HepG2 (cell line): ENCODE data around the gene CD300LF. TPM values are rescaled to one million over a fixed set of nuclear protein-coding genes. Genes with fewer than 3 reads are reported as not detected.

Experiments used
- GABPB1 ChIP-seq: IDR thresholded peaks from 2 replicates; pipeline ENCODE4 v1.6.1; 2016; ENCODE audit warnings: mild to moderate bottlenecking, missing genetic modification reagents, moderate library complexity, missing compliant biosample characterization
- GZF1 ChIP-seq: sonication (generic); formaldehyde crosslinking; IDR thresholded peaks from 2 replicates; pipeline ENCODE4 v1.5.1; 2020; ENCODE audit warnings: mild to moderate bottlenecking, missing genetic modification reagents
- HBP1 ChIP-seq: IDR thresholded peaks from 2 replicates; pipeline ENCODE4 v1.6.1; 2016; ENCODE audit warnings: low read depth, control low read depth
- PHF5A ChIP-seq: IDR thresholded peaks from one replicate; pipeline ENCODE4 v1.6.1; 2018; ENCODE audit warnings: low read depth, missing genetic modification reagents; ENCODE audit not compliant: unreplicated experiment
- PITX1 ChIP-seq: sonication (generic); formaldehyde crosslinking; IDR thresholded peaks from 2 replicates; pipeline ENCODE4 v1.5.1; 2020; ENCODE audit warnings: mild to moderate bottlenecking, missing genetic modification reagents
- RAD21 ChIP-seq: fragments of 450-650 bp; formaldehyde crosslinking; IDR thresholded peaks from 2 replicates; pipeline ENCODE4 v1.5.0; 2020; ENCODE audit warnings: mild to moderate bottlenecking
- SMYD3 ChIP-seq: sonication (generic); formaldehyde crosslinking; IDR thresholded peaks from 2 replicates; pipeline ENCODE4 v1.8.1; 2023; ENCODE audit warnings: mild to moderate bottlenecking, missing genetic modification reagents
- TOPORS ChIP-seq: sonication (generic); formaldehyde crosslinking; IDR thresholded peaks from 2 replicates; pipeline ENCODE4 v1.8.0; 2023; ENCODE audit warnings: mild to moderate bottlenecking, missing genetic modification reagents
- TP53 ChIP-seq: sonication (generic); formaldehyde crosslinking; conservative IDR thresholded peaks from 2 replicates; pipeline ENCODE4 v1.4.0; 2020; ENCODE audit warnings: missing genetic modification reagents
- TSC22D2 ChIP-seq: sonication (generic); formaldehyde crosslinking; IDR thresholded peaks from 2 replicates; pipeline ENCODE4 v1.5.1; 2020; ENCODE audit warnings: missing genetic modification reagents, mild to moderate bottlenecking, borderline replicate concordance
- ZBED4 ChIP-seq: sonication (generic); formaldehyde crosslinking; IDR thresholded peaks from 2 replicates; pipeline ENCODE4 v1.4.0; 2020; ENCODE audit warnings: missing genetic modification reagents, borderline replicate concordance
- ZBTB2 ChIP-seq: sonication (generic); formaldehyde crosslinking; IDR thresholded peaks from 2 replicates; pipeline ENCODE4 v1.8.0; 2022; ENCODE audit warnings: low read depth, missing genetic modification reagents
- ZIK1 ChIP-seq: sonication (generic); formaldehyde crosslinking; IDR thresholded peaks from 2 replicates; pipeline ENCODE4 v1.5.0; 2020; ENCODE audit warnings: mild to moderate bottlenecking, low read depth, missing genetic modification reagents, borderline replicate concordance
- ZKSCAN1 ChIP-seq: fragments of 150-350 bp; IDR thresholded peaks from 2 replicates; pipeline ENCODE4 v1.6.1; 2014; ENCODE audit warnings: low read length
- ZNF121 ChIP-seq: sonication (generic); formaldehyde crosslinking; IDR thresholded peaks from 2 replicates; pipeline ENCODE4 v1.5.0; 2020; ENCODE audit warnings: mild to moderate bottlenecking, missing genetic modification reagents
- ZNF256 ChIP-seq: sonication (generic); formaldehyde crosslinking; conservative IDR thresholded peaks from 2 replicates; pipeline ENCODE4 v1.4.0; 2020; ENCODE audit warnings: missing genetic modification reagents
- ZNF275 ChIP-seq: sonication (generic); formaldehyde crosslinking; IDR thresholded peaks from 2 replicates; pipeline ENCODE4 v1.8.0; 2022; ENCODE audit warnings: missing genetic modification reagents, mild to moderate bottlenecking, inconsistent platforms, borderline replicate concordance
- ZNF354B ChIP-seq: sonication (generic); formaldehyde crosslinking; IDR thresholded peaks from 2 replicates; pipeline ENCODE4 v1.8.0; 2022; ENCODE audit warnings: mild to moderate bottlenecking, missing genetic modification reagents
- ZNF446 ChIP-seq: sonication (generic); formaldehyde crosslinking; IDR thresholded peaks from 2 replicates; pipeline ENCODE4 v1.5.0; 2020; ENCODE audit warnings: mild to moderate bottlenecking, missing genetic modification reagents
- ZNF777 ChIP-seq: sonication (generic); formaldehyde crosslinking; IDR thresholded peaks from 2 replicates; pipeline ENCODE4 v1.4.0; 2020; ENCODE audit warnings: missing genetic modification reagents
- ZSCAN31 ChIP-seq: sonication (generic); formaldehyde crosslinking; IDR thresholded peaks from 2 replicates; pipeline ENCODE4 v1.5.0; 2020; ENCODE audit warnings: low read depth, mild to moderate bottlenecking, missing genetic modification reagents
- polyA plus RNA-seq, 8 experiments: library from polyadenylated mRNA; depleted of rRNA in 3 of 8; stranded (reverse) in 7 of 8; unstranded in 1 of 8; fragments of >200 nt; fragmentation: Illumina TruSeq in 4 of 8; extraction: Trizol in 4 of 8; gene quantifications; 2 replicates each; pipeline versions ENCODE4 v1.2.1 to v1.2.3, GENCODE V29; 2011 to 2016; ENCODE audit warnings: low read depth in 4 of 8, missing spikeins in 1 of 8, mixed read lengths in 1 of 8; ENCODE audit not compliant: insufficient read depth in 1 of 8
- total RNA-seq, 5 experiments: library from RNA; depleted of rRNA; stranded (reverse); fragments of >200 nt; fragmentation: Illumina TruSeq; extraction: Trizol; gene quantifications; 2 replicates each; pipeline ENCODE4 v1.2.3, GENCODE V29; 2016; ENCODE audit warnings: low read depth in 1 of 5

CD300LF gene
- total and polyA plus RNA-seq, 2 of the 13 experiments (the other 11 are each of a cell fraction or from before 2014, with no cell fraction given), result not detected

GRCh38 chr17:74737299-74738050, 24.8 kb upstream of the CD300LF start (continued):
- TF ChIP-seq ZNF354B (CRISPR knock-in tag) (no peak), HBP1 (0 out of 2 replicates have a peak, but pooled peaks have one; percentile 10), GABPB1 (CRISPR knock-in tag) (no peak), ZBTB2 (CRISPR knock-in tag) (no peak), PITX1 (CRISPR knock-in tag) (no peak), ZBED4 (CRISPR knock-in tag) (no peak), TSC22D2 (CRISPR knock-in tag) (no peak), TOPORS (CRISPR knock-in tag) (no peak), SMYD3 (CRISPR knock-in tag) (no peak), ZKSCAN1 (no peak), ZNF777 (CRISPR knock-in tag) (peak; percentile 89; the same call in 1 of the 2 replicates), RAD21 (CRISPR knock-in tag) (peak; percentile 63), ZNF121 (CRISPR knock-in tag) (no peak), GZF1 (0 out of 2 replicates have a peak, but pooled peaks have one; percentile 34), ZSCAN31 (CRISPR knock-in tag) (no peak), ZNF446 (peak; percentile 62; the same call in 1 of the 2 replicates), ZNF275 (no peak), PHF5A (CRISPR knock-in tag) (no peak), TP53 (CRISPR knock-in tag) (no peak), ZIK1 (no peak), ZNF256 (CRISPR knock-in tag) (no peak)
